ENCODE results near the gene RIOX2.

The RIOX2 gene

DNA sequence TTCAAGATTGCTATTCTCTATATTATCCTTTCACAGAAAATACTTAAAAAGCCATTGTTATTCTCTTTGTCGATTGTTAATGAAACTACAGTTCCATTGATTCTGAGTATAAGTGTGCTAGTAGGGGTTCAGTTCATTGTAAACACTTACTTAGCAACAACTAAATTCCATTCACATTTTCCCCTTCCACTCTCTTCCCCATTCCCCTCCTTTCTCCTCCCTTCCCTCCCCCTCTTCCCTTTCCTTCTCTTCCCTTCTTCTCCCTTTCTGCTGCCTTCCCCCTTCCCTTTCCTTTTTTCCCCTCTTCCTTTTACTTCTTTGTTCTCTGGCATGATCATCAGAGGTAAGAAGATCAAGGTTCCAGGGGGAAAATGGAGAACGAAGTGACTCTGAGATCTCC lies 21.3 kb upstream of the RIOX2 start:
- no peaks in the 10 kb centered on the region for H3K27me3 Mint-ChIP-seq (ENCODE audit: low read depth, poor library complexity)
- TF ChIP-seq CTCF (IDR thresholded peaks at IDR 0.05), result no peak
- no peak overlapping the region for H3K4me3 Mint-ChIP-seq
- no peaks in the 10 kb centered on the region for H3K9me3 Mint-ChIP-seq
- no peak for DNase-seq
- no peak overlapping the region for H3K27ac Mint-ChIP-seq
- no peaks in the 10 kb centered on the region for H3K36me3 Mint-ChIP-seq (ENCODE audit: low read depth)
- H3K4me1 Mint-ChIP-seq, result no peaks in the 10 kb centered on the region

DNA sequence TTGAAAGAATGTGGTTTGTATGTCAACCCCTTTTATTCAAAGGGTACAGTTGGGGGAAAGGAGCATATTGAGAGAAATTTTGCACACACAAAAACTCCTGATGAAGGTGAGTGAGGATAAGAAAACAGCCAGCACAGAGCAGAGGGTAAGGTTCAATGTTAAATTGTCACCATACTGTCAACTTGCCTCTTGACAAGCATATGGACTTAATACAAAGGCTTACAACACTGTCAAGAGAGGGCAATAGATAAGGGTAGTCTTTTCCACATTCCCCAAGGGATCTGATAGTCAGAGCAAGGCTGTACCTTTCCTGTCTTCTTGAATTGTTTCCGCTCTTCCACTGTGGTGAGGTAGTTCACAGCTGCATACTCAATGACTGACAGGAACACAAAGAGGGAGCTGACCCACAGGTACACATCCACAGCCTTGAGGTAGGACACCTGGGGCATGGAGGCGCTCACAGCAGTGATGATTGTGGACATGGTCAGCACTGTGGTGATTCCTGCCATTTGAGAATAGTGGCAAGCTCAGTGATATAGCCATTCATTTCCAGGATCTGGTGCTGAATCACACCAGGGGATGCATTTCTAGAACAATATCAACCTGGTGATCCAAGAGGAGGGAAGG lies 20.4 kb upstream of the RIOX2 start:
- H3K4me3 Mint-ChIP-seq, result no peak overlapping the region
- H3K36me3 Mint-ChIP-seq (ENCODE audit: low read depth), result no peaks in the 10 kb centered on the region
- no peak for TF ChIP-seq CTCF (IDR thresholded peaks at IDR 0.05)
- H3K27ac Mint-ChIP-seq, result no peak overlapping the region
- no peaks in the 10 kb centered on the region for H3K9me3 Mint-ChIP-seq
- no peaks in the 10 kb centered on the region for H3K27me3 Mint-ChIP-seq (ENCODE audit: low read depth, poor library complexity)
- H3K4me1 Mint-ChIP-seq, result no peaks in the 10 kb centered on the region
- no peak for DNase-seq

GRCh38 chr3:97991293-97991682 lies 19.1 kb upstream of the RIOX2 start:
- Mint-ChIP-seq H3K4me3 (no peak overlapping the region), H3K27ac (no peak overlapping the region), H3K9me3 (no peaks in the 10 kb centered on the region), H3K4me1 (no peaks in the 10 kb centered on the region), H3K27me3 (ENCODE audit: low read depth, poor library complexity) (no peaks in the 10 kb centered on the region), H3K36me3 (ENCODE audit: low read depth) (no peaks in the 10 kb centered on the region)
- TF ChIP-seq CTCF (IDR thresholded peaks at IDR 0.05), result no peak
- no peak for DNase-seq

GRCh38 chr3:97990624-97991292 lies 18.5 kb upstream of the RIOX2 start:
- no peaks in the 10 kb centered on the region for H3K9me3 Mint-ChIP-seq
- H3K36me3 Mint-ChIP-seq (ENCODE audit: low read depth), result no peaks in the 10 kb centered on the region
- TF ChIP-seq CTCF (IDR thresholded peaks at IDR 0.05), result no peak
- no peaks in the 10 kb centered on the region for H3K4me1 Mint-ChIP-seq
- peaks cover 3% of the 10 kb centered on the region for H3K27me3 Mint-ChIP-seq (ENCODE audit: low read depth, poor library complexity)
- no peak for DNase-seq
- H3K27ac Mint-ChIP-seq, result no peak overlapping the region
- no peak overlapping the region for H3K4me3 Mint-ChIP-seq

- Mint-ChIP-seq H3K4me1 (no peaks in the 10 kb centered on the region), H3K9me3 (no peaks in the 10 kb centered on the region), H3K27me3 (ENCODE audit: low read depth, poor library complexity) (peaks cover 3% of the 10 kb centered on the region), H3K36me3 (ENCODE audit: low read depth) (no peaks in the 10 kb centered on the region), H3K4me3 (no peak overlapping the region), H3K27ac (no peak overlapping the region)
- DNase-seq, result no peak
- no peak for TF ChIP-seq CTCF (IDR thresholded peaks at IDR 0.05)
Measured at GRCh38 chr3:97988784-97989568, 16.7 kb upstream of the RIOX2 start.
